A549 (cell line): ENCODE measurements around the gene CCL14.

Source experiments
- CBX2 ChIP-seq: fragments of 200-600 bp; sonication (generic); IDR thresholded peaks from 2 replicates; pipeline ENCODE4 v1.6.1; 2016; ENCODE audit warnings: low read depth, mild to moderate bottlenecking, borderline replicate concordance
- CHD2 ChIP-seq: fragments of 150-350 bp; IDR thresholded peaks from 2 replicates; pipeline ENCODE4 v1.6.1; 2014; ENCODE audit warnings: low read length; ENCODE audit not compliant: partially characterized antibody
- CTCF ChIP-seq: fragments of >200 bp; sonication (Bioruptor Twin); formaldehyde crosslinking; IDR thresholded peaks from 3 replicates; pipeline ENCODE4 v1.5.1; 2016
- POLR2A ChIP-seq: IDR thresholded peaks from 2 replicates; pipeline ENCODE4 v1.6.1; 2012; ENCODE audit warnings: mild to moderate bottlenecking, low read length

DNA sequence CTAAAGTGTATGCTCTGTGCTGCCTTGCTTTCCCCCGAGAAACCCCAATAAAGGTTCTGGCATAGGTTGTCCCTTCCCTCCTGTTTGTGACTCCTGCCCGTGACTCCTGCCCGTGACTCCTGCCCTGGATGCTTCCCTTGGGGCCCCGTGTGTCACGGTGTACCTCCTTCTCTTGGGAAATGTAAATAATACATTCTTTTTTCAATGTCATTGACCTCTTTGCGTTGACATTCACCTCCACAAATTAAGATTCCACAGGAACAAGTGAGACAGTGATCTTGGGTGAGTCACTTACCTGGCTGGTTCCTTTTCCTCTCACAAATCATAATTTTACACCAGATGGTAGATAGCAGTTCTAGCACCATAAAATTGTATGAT, 14.2 kb upstream of the CCL14 start:
- TF ChIP-seq CTCF (no peak), POLR2A (no peak), CHD2 (no peak), CBX2 (no peak)
